ENCODE measurements around the gene TPCN1. TPM values are rescaled to one million over a fixed set of nuclear protein-coding genes. Genes with fewer than 3 reads are reported as not detected.
"Not testable (repeated sequence)": the region's sequence is repeated elsewhere in the genome, so short reads cannot be mapped to it uniquely, and the experiment has no call there.

The TPCN1 gene
- total RNA-seq, 2 donors from 2014 or later = 29.4 to 67.7 TPM

- Mint-ChIP-seq H3K27me3 (no peaks in the 10 kb centered on the region), H3K9me3 (no peaks in the 10 kb centered on the region), H3K4me3 (no peak overlapping the region), H3K27ac (no peak overlapping the region), H3K4me1 (peaks cover 12% of the 10 kb centered on the region), H3K36me3 (ENCODE audit: low read depth) (no peaks in the 10 kb centered on the region)
- ATAC-seq (replicated peaks) = no peak
These were observed 17.2 kb upstream of the TPCN1 start for GRCh38 chr12:113203852-113204760.

- no peak for ATAC-seq (replicated peaks)
- H3K4me3 Mint-ChIP-seq = no peak overlapping the region
- H3K9me3 Mint-ChIP-seq = no peaks in the 10 kb centered on the region
- peaks cover 12% of the 10 kb centered on the region for H3K4me1 Mint-ChIP-seq
- H3K27ac Mint-ChIP-seq = no peak overlapping the region
- no peaks in the 10 kb centered on the region for H3K27me3 Mint-ChIP-seq
- H3K36me3 Mint-ChIP-seq (ENCODE audit: low read depth) = no peaks in the 10 kb centered on the region
These were observed 16.5 kb upstream of the TPCN1 start for GRCh38 chr12:113204804-113205203.

- H3K36me3 Mint-ChIP-seq (ENCODE audit: low read depth); ATAC-seq (replicated peaks); H3K27ac Mint-ChIP-seq; H3K27me3 Mint-ChIP-seq; H3K4me3 Mint-ChIP-seq; H3K9me3 Mint-ChIP-seq: not testable (repeated sequence)
- H3K4me1 Mint-ChIP-seq = peaks cover 22% of the 10 kb centered on the region
These were observed 14.5 kb upstream of the TPCN1 start for GRCh38 chr12:113206802-113207201.

- Mint-ChIP-seq H3K4me1 (peaks cover 22% of the 10 kb centered on the region), H3K27me3 (no peaks in the 10 kb centered on the region), H3K27ac (peak overlapping the region; percentile 81), H3K36me3 (ENCODE audit: low read depth) (no peaks in the 10 kb centered on the region), H3K4me3 (peak overlapping the region; percentile 65), H3K9me3 (no peaks in the 10 kb centered on the region)
- no peak for ATAC-seq (replicated peaks)
These were observed 13.6 kb upstream of the TPCN1 start for GRCh38 chr12:113207613-113208040.

GRCh38 chr12:113208041-113208934 is 13.0 kb upstream of the TPCN1 start:
- Mint-ChIP-seq H3K36me3 (ENCODE audit: low read depth) (no peaks in the 10 kb centered on the region), H3K4me3 (peak overlapping the region; percentile 65), H3K9me3 (no peaks in the 10 kb centered on the region), H3K4me1 (peaks cover 22% of the 10 kb centered on the region), H3K27ac (peak overlapping the region; percentile 81), H3K27me3 (no peaks in the 10 kb centered on the region)
- peak; percentile 84 for ATAC-seq (replicated peaks)

- Mint-ChIP-seq H3K27ac (peak overlapping the region; percentile 2), H3K27me3 (no peaks in the 10 kb centered on the region), H3K36me3 (ENCODE audit: low read depth) (no peaks in the 10 kb centered on the region), H3K9me3 (no peaks in the 10 kb centered on the region), H3K4me1 (peaks cover 31% of the 10 kb centered on the region), H3K4me3 (no peak overlapping the region)
- no peak for ATAC-seq (replicated peaks)
These were observed 10.1 kb upstream of the TPCN1 start for GRCh38 chr12:113211160-113211559.

- peak overlapping the region; percentile 3 for H3K4me3 Mint-ChIP-seq
- ATAC-seq (replicated peaks) = peak; percentile 77
- no peaks in the 10 kb centered on the region for H3K27me3 Mint-ChIP-seq
- no peaks in the 10 kb centered on the region for H3K9me3 Mint-ChIP-seq
- no peaks in the 10 kb centered on the region for H3K36me3 Mint-ChIP-seq (ENCODE audit: low read depth)
- H3K4me1 Mint-ChIP-seq = peaks cover 18% of the 10 kb centered on the region
- H3K27ac Mint-ChIP-seq = peak overlapping the region; percentile 12
These were observed 6.3 kb upstream of the TPCN1 start for GRCh38 chr12:113214895-113215400.

GRCh38 chr12:113216027-113216426 is 5.2 kb upstream of the TPCN1 start:
- Mint-ChIP-seq H3K27ac (no peak overlapping the region), H3K27me3 (no peaks in the 10 kb centered on the region), H3K4me3 (no peak overlapping the region), H3K36me3 (ENCODE audit: low read depth) (peaks cover 3% of the 10 kb centered on the region), H3K4me1 (peaks cover 12% of the 10 kb centered on the region), H3K9me3 (no peaks in the 10 kb centered on the region)
- no peak for ATAC-seq (replicated peaks)

- H3K27ac Mint-ChIP-seq = peak overlapping the region; percentile 84
These were observed 577 bp upstream of the TPCN1 start for GRCh38 chr12:113220593-113221180.

GRCh38 chr12:113221997-113222729 is 899 bp downstream of the TPCN1 start:
- peak overlapping the region; percentile 98 for H3K4me3 Mint-ChIP-seq
- no peaks in the 10 kb centered on the region for H3K9me3 Mint-ChIP-seq
- H3K27ac Mint-ChIP-seq = peak overlapping the region; percentile 84
- H3K4me1 Mint-ChIP-seq = peaks cover 13% of the 10 kb centered on the region
- H3K27me3 Mint-ChIP-seq = no peaks in the 10 kb centered on the region
- no peak for ATAC-seq (replicated peaks)
- H3K36me3 Mint-ChIP-seq (ENCODE audit: low read depth) = peaks cover 14% of the 10 kb centered on the region

More at GRCh38 chr12:113220593-113221180, 577 bp upstream of the TPCN1 start:
- H3K4me1 Mint-ChIP-seq = peaks cover 13% of the 10 kb centered on the region
- H3K4me3 Mint-ChIP-seq = peak overlapping the region; percentile 98
- no peak for ATAC-seq (replicated peaks)
- no peaks in the 10 kb centered on the region for H3K9me3 Mint-ChIP-seq
- peaks cover 6% of the 10 kb centered on the region for H3K36me3 Mint-ChIP-seq (ENCODE audit: low read depth)
- H3K27me3 Mint-ChIP-seq = no peaks in the 10 kb centered on the region

GRCh38 chr12:113222730-113223531 is 1.7 kb downstream of the TPCN1 start:
- Mint-ChIP-seq H3K27ac (peak overlapping the region; percentile 84), H3K36me3 (ENCODE audit: low read depth) (peaks cover 21% of the 10 kb centered on the region), H3K9me3 (no peaks in the 10 kb centered on the region), H3K4me1 (peaks cover 13% of the 10 kb centered on the region), H3K4me3 (peak overlapping the region; percentile 98), H3K27me3 (no peaks in the 10 kb centered on the region)
- no peak for ATAC-seq (replicated peaks)

- ATAC-seq (replicated peaks) = no peak
- H3K36me3 Mint-ChIP-seq (ENCODE audit: low read depth) = peaks cover 38% of the 10 kb centered on the region
- peaks cover 21% of the 10 kb centered on the region for H3K4me1 Mint-ChIP-seq
- no peak overlapping the region for H3K4me3 Mint-ChIP-seq
- H3K27ac Mint-ChIP-seq = no peak overlapping the region
- no peaks in the 10 kb centered on the region for H3K9me3 Mint-ChIP-seq
- no peaks in the 10 kb centered on the region for H3K27me3 Mint-ChIP-seq
These were observed 3.7 kb downstream of the TPCN1 start for GRCh38 chr12:113224955-113225354.
